A549 (cell line): ENCODE data around the gene ELOVL3. TPM values are rescaled to one million over a fixed set of nuclear protein-coding genes. Genes with fewer than 3 reads are reported as not detected.
A peak's percentile ranks its signal among the peaks of the same experiment; 100 is the strongest.

ENCODE experiments used
- ATAC-seq, 2 experiments: fragments of 200-7000 bp in 1 of 2; fragments of >200 bp in 1 of 2; cut with Nextera tagmentation in 1 of 2; cut with Tn5 transposase in 1 of 2; 3 replicates each; pipeline versions ENCODE4 v1.8.0 to v1.9.1; 2018 to 2020; ENCODE audit warnings: mild to moderate bottlenecking in 1 of 2, moderate library complexity in 1 of 2
- CTCF ChIA-PET: fragments of 300-600 bp; sonication (Branson Sonifier 250); formaldehyde crosslinking; extraction: SDS; loops from one replicate; lab custom pipeline; 2021; ENCODE audit warnings: antibody characterized with exemption, inconsistent platforms; lab: Yijun Ruan, JAX
- POLR2A ChIA-PET: fragments of 350-600 bp; formaldehyde crosslinking; extraction: SDS; loops from one replicate; lab custom pipeline; 2021; ENCODE audit warnings: antibody characterized with exemption, inconsistent platforms; lab: Yijun Ruan, JAX
- DNase-seq, 2 experiments: peaks; one replicate each; pipeline versions ENCODE4 v3.0.0 to v3.0.0-alpha.2; 2011 to 2016; ENCODE audit warnings: low read depth in 1 of 2, low spot score in 1 of 2
- FAIRE-seq: peaks from 2 replicates; lab custom pipeline; 2011; peaks lifted over from hg19 to GRCh38; lab: Jason Lieb, UNC
- H3K27ac ChIP-seq, 2 experiments: fragments of >200 bp; sonication (Bioruptor Twin); formaldehyde crosslinking; 3 replicates each; pipeline ENCODE4 v1.5.1; 2016 to 2017
- H3K4me1 ChIP-seq: fragments of >200 bp; sonication (Bioruptor Twin); formaldehyde crosslinking; 3 replicates; pipeline ENCODE4 v1.6.1; 2016
- H3K4me2 ChIP-seq: fragments of >200 bp; sonication (Bioruptor Twin); formaldehyde crosslinking; 3 replicates; pipeline ENCODE4 v1.6.1; 2016
- H3K4me3 ChIP-seq: fragments of >200 bp; sonication (Bioruptor Twin); formaldehyde crosslinking; 3 replicates; pipeline ENCODE4 v1.5.1; 2016
- H3K9me3 ChIP-seq: fragments of >200 bp; sonication (Bioruptor Twin); formaldehyde crosslinking; 3 replicates; pipeline ENCODE4 v1.6.1; 2016
- BCL3 ChIP-seq: fragments of >200 bp; sonication (Bioruptor Twin); formaldehyde crosslinking; IDR thresholded peaks from 3 replicates; pipeline ENCODE4 v1.6.1; 2016
- CBX8 ChIP-seq: fragments of 200-600 bp; sonication (generic); IDR thresholded peaks from 2 replicates; pipeline ENCODE4 v1.6.1; 2016
- CTCF ChIP-seq: fragments of >200 bp; sonication (Bioruptor Twin); formaldehyde crosslinking; IDR thresholded peaks from 3 replicates; pipeline ENCODE4 v1.5.1; 2016
- E2F6 ChIP-seq: IDR thresholded peaks from 2 replicates; pipeline ENCODE4 v1.6.1; 2012; ENCODE audit warnings: low read depth, borderline replicate concordance
- EHF ChIP-seq: fragments of 250-450 bp; sonication (Bioruptor Pico); IDR thresholded peaks from 2 replicates; pipeline ENCODE4 v1.5.0; 2020; ENCODE audit warnings: mild to moderate bottlenecking
- EP300 ChIP-seq, 2 experiments: fragments of >200 bp; sonication (Bioruptor Twin); formaldehyde crosslinking; IDR thresholded peaks; 2 replicates in 1 of 2; 3 replicates in 1 of 2; pipeline ENCODE4 v1.6.1; 2016 to 2017
- ESRRA ChIP-seq: fragments of 150-350 bp; IDR thresholded peaks from 2 replicates; pipeline ENCODE4 v1.6.1; 2014; ENCODE audit warnings: mild to moderate bottlenecking, low read length, borderline replicate concordance
- FOSB ChIP-seq: fragments of 250-450 bp; sonication (Bioruptor Pico); IDR thresholded peaks from 2 replicates; pipeline ENCODE4 v1.5.0; 2020; ENCODE audit warnings: mild to moderate bottlenecking, moderate library complexity
- GATA3 ChIP-seq: IDR thresholded peaks from 2 replicates; pipeline ENCODE4 v1.6.1; 2012; ENCODE audit warnings: borderline replicate concordance
- HDAC2 ChIP-seq: fragments of 200-600 bp; sonication (generic); IDR thresholded peaks from 2 replicates; pipeline ENCODE4 v1.6.1; 2016
- HES2 ChIP-seq: fragments of >200 bp; sonication (Bioruptor Twin); formaldehyde crosslinking; IDR thresholded peaks from 2 replicates; pipeline ENCODE4 v1.6.1; 2016
- HOXB13 ChIP-seq: fragments of 250-450 bp; sonication (Bioruptor Pico); IDR thresholded peaks from 2 replicates; pipeline ENCODE4 v1.5.0; 2020; ENCODE audit warnings: low read depth, mild to moderate bottlenecking, moderate library complexity
- JUN ChIP-seq, 2 experiments: fragments of >200 bp; sonication (Bioruptor Twin); formaldehyde crosslinking; IDR thresholded peaks; 2 replicates in 1 of 2; 3 replicates in 1 of 2; pipeline ENCODE4 v1.6.1; 2016 to 2017
- JUNB ChIP-seq: fragments of >200 bp; sonication (Bioruptor Twin); formaldehyde crosslinking; IDR thresholded peaks from 2 replicates; pipeline ENCODE4 v1.6.1; 2016
- KDM5A ChIP-seq: fragments of 200-600 bp; sonication (generic); IDR thresholded peaks from 2 replicates; pipeline ENCODE4 v1.6.1; 2016; ENCODE audit warnings: antibody characterized with exemption, mild to moderate bottlenecking
- MAFK ChIP-seq: fragments of 450-650 bp; IDR thresholded peaks from 2 replicates; pipeline ENCODE4 v1.6.1; 2014; ENCODE audit not compliant: partially characterized antibody
- MAX ChIP-seq: IDR thresholded peaks from 2 replicates; pipeline ENCODE4 v1.6.1; 2012
- MYC ChIP-seq: IDR thresholded peaks from 2 replicates; pipeline ENCODE4 v1.6.1; 2012; ENCODE audit warnings: mild to moderate bottlenecking, inconsistent platforms, low read length, improper control_type of control experiment, borderline replicate concordance
- NR3C1 ChIP-seq: fragments of >200 bp; sonication (Bioruptor Twin); formaldehyde crosslinking; IDR thresholded peaks from 3 replicates; pipeline ENCODE4 v1.6.1; 2017
- POLR2AphosphoS2 ChIP-seq: conservative IDR thresholded peaks from 2 replicates; pipeline ENCODE4 v1.6.1; 2012; ENCODE audit warnings: low read length, improper control_type of control experiment, inconsistent platforms
- RARB ChIP-seq: fragments of 250-450 bp; sonication (Bioruptor Pico); IDR thresholded peaks from 2 replicates; pipeline ENCODE4 v1.8.0; 2021; ENCODE audit warnings: mild to moderate bottlenecking, moderate library complexity
- RFX5 ChIP-seq: fragments of 450-650 bp; IDR thresholded peaks from 2 replicates; pipeline ENCODE4 v1.7.1; 2014; ENCODE audit warnings: antibody characterized with exemption, mild to moderate bottlenecking, moderate library complexity
- RNF2 ChIP-seq: fragments of 200-600 bp; sonication (generic); IDR thresholded peaks from 2 replicates; pipeline ENCODE4 v1.6.1; 2016; ENCODE audit warnings: low read depth, mild to moderate bottlenecking, antibody characterized with exemption, moderate library complexity, borderline replicate concordance
- SREBF2 ChIP-seq: fragments of 450-650 bp; IDR thresholded peaks from 2 replicates; pipeline ENCODE4 v1.6.1; 2014; ENCODE audit warnings: mild to moderate bottlenecking, moderate library complexity
- TFCP2L1 ChIP-seq: fragments of 250-450 bp; sonication (Bioruptor Pico); IDR thresholded peaks from 2 replicates; pipeline ENCODE4 v1.5.0; 2021; ENCODE audit warnings: mild to moderate bottlenecking
- TP53 ChIP-seq: fragments of 250-450 bp; sonication (Bioruptor Pico); IDR thresholded peaks from 2 replicates; pipeline ENCODE4 v1.5.0; 2021; ENCODE audit warnings: mild to moderate bottlenecking, moderate library complexity
- ZFP36 ChIP-seq: fragments of 450-650 bp; IDR thresholded peaks from 2 replicates; pipeline ENCODE4 v1.6.1; 2014; ENCODE audit warnings: borderline replicate concordance; ENCODE audit not compliant: partially characterized antibody
- ZNF302 ChIP-seq: fragments of 250-450 bp; sonication (Bioruptor Pico); IDR thresholded peaks from 2 replicates; pipeline ENCODE4 v1.9.0; 2021; ENCODE audit warnings: inconsistent platforms, mild to moderate bottlenecking, moderate library complexity
- ZSCAN20 ChIP-seq: fragments of 250-450 bp; sonication (Bioruptor Pico); IDR thresholded peaks from 2 replicates; pipeline ENCODE4 v1.8.0; 2022; ENCODE audit warnings: mild to moderate bottlenecking, moderate library complexity
- WGBS: methylation state at CpG from one replicate; pipeline ENCODE4 v1.1.6; 2017; ENCODE audit errors: missing lambda C conversion rate; 5-methylcytosine and 5-hydroxymethylcytosine counted together
- polyA plus RNA-seq, 4 experiments: library from polyadenylated mRNA; depleted of rRNA in 3 of 4; stranded (reverse); fragments of >200 nt; fragmentation: RNase III in 1 of 4; extraction: RNeasy Plus Mini Kit Qiagen cat#74134 plus additional on column Dnase treatment in 1 of 4; gene quantifications; 2 replicates in 3 of 4; 3 replicates in 1 of 4; pipeline ENCODE4 v1.2.3, GENCODE V29; 2011 to 2017

The ELOVL3 gene
- polyA plus RNA-seq, 2 of the 4 experiments (the other 2 are of a cell fraction), result 0.22 to 0.53 TPM

GRCh38 chr10:102185272-102185671, 40.8 kb upstream of the ELOVL3 start:
- H3K9me3 ChIP-seq, result peaks cover 19% of the 10 kb centered on the region
- TF ChIP-seq RNF2 (no peak), TP53 (no peak), BCL3 (no peak), ZSCAN20 (CRISPR knock-in tag) (no peak), RFX5 (no peak), TFCP2L1 (CRISPR knock-in tag) (no peak)
- TF ChIP-seq, all 56 proteins: peak for 0
- ChIA-PET CTCF (interaction anchor here (1.2 to 3.0 kb wide), 4 partner anchors 15 to 167 kb away, joined by 4 to 9 read pairs (median 4); no protein-coding TSS in a partner anchor), POLR2A (no interaction called here)
- Histone ChIP-seq H3K4me2 (no peak overlapping the region), H3K4me3 (no peak overlapping the region), H3K4me1 (no peaks in the 10 kb centered on the region), H3K27ac (no peak overlapping the region)
- FAIRE-seq (no peak), ATAC-seq (no peak), DNase-seq (no peak)
- 20% methylated on average over 2 of the region's 2 CpGs for WGBS

- POLR2A ChIA-PET, result no interaction called here
- Histone ChIP-seq H3K4me3 (no peak overlapping the region), H3K4me2 (no peak overlapping the region), H3K4me1 (no peaks in the 10 kb centered on the region), H3K9me3 (peaks cover 19% of the 10 kb centered on the region), H3K27ac (no peak overlapping the region)
- WGBS, result 71% methylated on average over 15 of the region's 15 CpGs
- ATAC-seq (no peak), FAIRE-seq (no peak), DNase-seq (no peak)
- TF ChIP-seq MAX (no peak), RARB (CRISPR knock-in tag) (no peak), SREBF2 (no peak), EHF (CRISPR knock-in tag) (no peak), EP300 (IDR thresholded peaks at IDR 0.05) (no peak), GATA3 (no peak), POLR2AphosphoS2 (no peak), ZNF302 (CRISPR knock-in tag) (no peak), MAFK (no peak), E2F6 (no peak), FOSB (CRISPR knock-in tag) (no peak), JUNB (no peak), HDAC2 (no peak), JUN (IDR thresholded peaks at IDR 0.05) (no peak), KDM5A (no peak)
- CTCF ChIA-PET, result interaction anchor here (1.2 to 3.0 kb wide), 5 partner anchors 16 to 218 kb away, joined by 4 to 9 read pairs (median 4); no protein-coding TSS in a partner anchor
Observed at GRCh38 chr10:102185811-102186527, 40.1 kb upstream of the ELOVL3 start.

- no peak for TF ChIP-seq NR3C1
- no peak for TF ChIP-seq HES2
- TF ChIP-seq ZFP36, result no peak
- no peak for TF ChIP-seq MAFK
- no peak for TF ChIP-seq CTCF
- TF ChIP-seq CBX8, result no peak
- TF ChIP-seq HOXB13, result no peak
- no peak for TF ChIP-seq ESRRA
- no peak for TF ChIP-seq MYC
- TF ChIP-seq EP300 (IDR thresholded peaks at IDR 0.05), result no peak
- TF ChIP-seq, all 56 proteins: peak for 0
- ATAC-seq (peak; percentile 13 to 45; a peak in 5 of 6 replicates), FAIRE-seq (no peak), DNase-seq (no peak)
- Histone ChIP-seq H3K4me2 (no peak overlapping the region), H3K27ac (no peak overlapping the region), H3K9me3 (peaks cover 38% of the 10 kb centered on the region), H3K4me3 (no peak overlapping the region), H3K4me1 (no peaks in the 10 kb centered on the region)
- 31% methylated on average over 3 of the region's 3 CpGs for WGBS
- ChIA-PET CTCF (interaction anchor here (0.9 to 1.9 kb wide), 4 partner anchors 10 to 41 kb away, joined by 3 to 9 read pairs (median 6); no protein-coding TSS in a partner anchor), POLR2A (no interaction called here)
Observed at GRCh38 chr10:102188298-102188940, 37.7 kb upstream of the ELOVL3 start.
